HepG2 (cell line): Measurements from ENCODE around the gene ARHGAP30. TPM values are rescaled to one million over a fixed set of nuclear protein-coding genes. Genes with fewer than 3 reads are reported as not detected.

Experiments
- BHLHE40 ChIP-seq: IDR thresholded peaks from 2 replicates; pipeline ENCODE4 v1.6.1; 2011; ENCODE audit warnings: low read length, improper control_type of control experiment
- CREB1 ChIP-seq, 2 experiments: fragments of 450-650 bp in 1 of 2; IDR thresholded peaks; 2 replicates each; pipeline ENCODE4 v1.6.1; 2016 to 2017; ENCODE audit warnings: control low read depth in 1 of 2, mild to moderate bottlenecking in 1 of 2, missing compliant biosample characterization in 1 of 2, missing genetic modification characterization in 1 of 2
- KDM5B ChIP-seq: sonication (generic); formaldehyde crosslinking; IDR thresholded peaks from 2 replicates; pipeline ENCODE4 v1.4.0; 2020; ENCODE audit warnings: missing genetic modification reagents, mild to moderate bottlenecking, borderline replicate concordance
- KLF16 ChIP-seq, 2 experiments: sonication (generic) in 1 of 2; formaldehyde crosslinking in 1 of 2; IDR thresholded peaks; 2 replicates each; pipeline versions ENCODE4 v1.6.1 to v1.8.0; 2016 to 2023; ENCODE audit warnings: missing genetic modification reagents in 2 of 2, missing compliant biosample characterization in 1 of 2
- KMT2A ChIP-seq: sonication (generic); formaldehyde crosslinking; IDR thresholded peaks from 2 replicates; pipeline ENCODE4 v1.4.0; 2020; ENCODE audit warnings: missing genetic modification reagents
- MED13 ChIP-seq: sonication (generic); formaldehyde crosslinking; IDR thresholded peaks from 2 replicates; pipeline ENCODE4 v1.5.0; 2020; ENCODE audit warnings: missing genetic modification reagents
- MEF2D ChIP-seq: sonication (generic); formaldehyde crosslinking; IDR thresholded peaks from 2 replicates; pipeline ENCODE4 v1.5.1; 2020; ENCODE audit warnings: mild to moderate bottlenecking, missing genetic modification reagents
- TAF1 ChIP-seq: sonication (generic); formaldehyde crosslinking; IDR thresholded peaks from 2 replicates; pipeline ENCODE4 v1.4.0; 2020; ENCODE audit warnings: missing genetic modification reagents
- ZFY ChIP-seq: sonication (generic); formaldehyde crosslinking; IDR thresholded peaks from 2 replicates; pipeline ENCODE4 v1.4.0; 2020; ENCODE audit warnings: missing genetic modification reagents
- ZNF549 ChIP-seq: sonication (generic); formaldehyde crosslinking; IDR thresholded peaks from 2 replicates; pipeline ENCODE4 v1.5.0; 2020; ENCODE audit warnings: missing genetic modification reagents
- polyA plus RNA-seq, 8 experiments: library from polyadenylated mRNA; depleted of rRNA in 3 of 8; stranded (reverse) in 7 of 8; unstranded in 1 of 8; fragments of >200 nt; fragmentation: Illumina TruSeq in 4 of 8; extraction: Trizol in 4 of 8; gene quantifications; 2 replicates each; pipeline versions ENCODE4 v1.2.1 to v1.2.3, GENCODE V29; 2011 to 2016; ENCODE audit warnings: low read depth in 4 of 8, missing spikeins in 1 of 8, mixed read lengths in 1 of 8; ENCODE audit not compliant: insufficient read depth in 1 of 8
- total RNA-seq, 5 experiments: library from RNA; depleted of rRNA; stranded (reverse); fragments of >200 nt; fragmentation: Illumina TruSeq; extraction: Trizol; gene quantifications; 2 replicates each; pipeline ENCODE4 v1.2.3, GENCODE V29; 2016; ENCODE audit warnings: low read depth in 1 of 5
- TF ChIP-seq, protein P1 (sequence below): sonication (generic); formaldehyde crosslinking; IDR thresholded peaks from 2 replicates; pipeline ENCODE4 v1.5.1; 2020; ENCODE audit warnings: mild to moderate bottlenecking, moderate library complexity, missing genetic modification reagents
- TF ChIP-seq, protein P2 (sequence below): sonication (generic); formaldehyde crosslinking; conservative IDR thresholded peaks from 2 replicates; pipeline ENCODE4 v1.5.0; 2020; ENCODE audit warnings: missing genetic modification reagents
- TF ChIP-seq, protein P3 (sequence below): sonication (generic); formaldehyde crosslinking; IDR thresholded peaks from 2 replicates; pipeline ENCODE4 v1.4.0; 2020; ENCODE audit warnings: mild to moderate bottlenecking, missing genetic modification reagents, borderline replicate concordance
- TF ChIP-seq, protein P4 (sequence below): sonication (generic); formaldehyde crosslinking; IDR thresholded peaks from 2 replicates; pipeline ENCODE4 v1.9.0; 2021; ENCODE audit warnings: missing genetic modification reagents, mild to moderate bottlenecking, borderline replicate concordance
- TF ChIP-seq, protein P5 (sequence below): IDR thresholded peaks from 2 replicates; pipeline ENCODE4 v1.6.1; 2018; ENCODE audit warnings: missing genetic modification reagents
- TF ChIP-seq, protein P6 (sequence below): IDR thresholded peaks from 2 replicates; pipeline ENCODE4 v1.6.1; 2016; ENCODE audit warnings: low read depth, control low read depth

Gene ARHGAP30
- total and polyA plus RNA-seq, 2 of the 13 experiments (the other 11 are each of a cell fraction or from before 2014, with no cell fraction given), result 0.13 to 0.20 TPM

DNA sequence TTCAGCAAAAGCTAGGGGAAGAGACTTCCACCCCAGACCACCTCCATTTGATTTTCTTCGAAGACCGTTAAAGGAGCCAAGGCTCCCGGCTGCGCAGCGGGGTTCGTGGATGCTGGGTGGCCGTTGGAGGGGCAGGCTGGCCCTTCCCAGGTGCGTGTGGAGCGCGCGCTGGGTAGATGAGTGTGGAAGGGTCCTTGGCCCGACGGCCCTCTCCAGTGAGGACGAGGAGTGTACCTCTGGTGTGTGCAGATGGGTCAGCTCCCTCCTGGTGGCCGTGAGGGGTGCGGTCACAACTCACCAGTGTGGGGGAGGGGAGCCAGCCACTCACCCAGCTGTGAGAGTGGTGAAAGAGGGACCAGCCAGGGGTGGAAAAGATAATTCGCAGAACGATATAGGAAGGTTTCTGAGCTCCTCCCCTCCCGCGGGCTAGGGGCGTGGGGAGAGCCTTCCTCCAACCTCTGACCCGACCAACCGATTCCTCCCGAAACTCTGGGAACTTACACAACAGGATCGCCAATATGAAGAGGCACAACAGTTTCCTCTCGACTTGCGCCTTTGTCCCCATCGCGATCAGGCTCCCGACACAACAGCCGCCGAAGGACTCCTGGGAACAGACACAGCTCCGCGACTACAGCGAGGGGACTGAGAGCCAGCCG is 49.1 kb downstream of the ARHGAP30 start, which contains the start of gene F11R (continued):
- TF ChIP-seq, protein P1, sequence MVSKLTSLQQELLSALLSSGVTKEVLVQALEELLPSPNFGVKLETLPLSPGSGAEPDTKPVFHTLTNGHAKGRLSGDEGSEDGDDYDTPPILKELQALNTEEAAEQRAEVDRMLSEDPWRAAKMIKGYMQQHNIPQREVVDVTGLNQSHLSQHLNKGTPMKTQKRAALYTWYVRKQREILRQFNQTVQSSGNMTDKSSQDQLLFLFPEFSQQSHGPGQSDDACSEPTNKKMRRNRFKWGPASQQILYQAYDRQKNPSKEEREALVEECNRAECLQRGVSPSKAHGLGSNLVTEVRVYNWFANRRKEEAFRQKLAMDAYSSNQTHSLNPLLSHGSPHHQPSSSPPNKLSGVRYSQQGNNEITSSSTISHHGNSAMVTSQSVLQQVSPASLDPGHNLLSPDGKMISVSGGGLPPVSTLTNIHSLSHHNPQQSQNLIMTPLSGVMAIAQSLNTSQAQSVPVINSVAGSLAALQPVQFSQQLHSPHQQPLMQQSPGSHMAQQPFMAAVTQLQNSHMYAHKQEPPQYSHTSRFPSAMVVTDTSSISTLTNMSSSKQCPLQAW (CRISPR knock-in tag), result 0 out of 2 replicates have a peak, but pooled peaks have one; percentile 37
- no peak for TF ChIP-seq CREB1 (IDR thresholded peaks at IDR 0.05)
- 0 out of 2 replicates have a peak, but pooled peaks have one; percentile 37 for TF ChIP-seq CREB1 (CRISPR knock-in tag; IDR thresholded peaks at IDR 0.05)
- TF ChIP-seq, protein P2, sequence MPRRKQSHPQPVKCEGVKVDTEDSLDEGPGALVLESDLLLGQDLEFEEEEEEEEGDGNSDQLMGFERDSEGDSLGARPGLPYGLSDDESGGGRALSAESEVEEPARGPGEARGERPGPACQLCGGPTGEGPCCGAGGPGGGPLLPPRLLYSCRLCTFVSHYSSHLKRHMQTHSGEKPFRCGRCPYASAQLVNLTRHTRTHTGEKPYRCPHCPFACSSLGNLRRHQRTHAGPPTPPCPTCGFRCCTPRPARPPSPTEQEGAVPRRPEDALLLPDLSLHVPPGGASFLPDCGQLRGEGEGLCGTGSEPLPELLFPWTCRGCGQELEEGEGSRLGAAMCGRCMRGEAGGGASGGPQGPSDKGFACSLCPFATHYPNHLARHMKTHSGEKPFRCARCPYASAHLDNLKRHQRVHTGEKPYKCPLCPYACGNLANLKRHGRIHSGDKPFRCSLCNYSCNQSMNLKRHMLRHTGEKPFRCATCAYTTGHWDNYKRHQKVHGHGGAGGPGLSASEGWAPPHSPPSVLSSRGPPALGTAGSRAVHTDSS (CRISPR knock-in tag), result no peak
- TF ChIP-seq MED13 (CRISPR knock-in tag), result peak; percentile 78; the same call in 1 of the 2 replicates
- TF ChIP-seq, protein P3, sequence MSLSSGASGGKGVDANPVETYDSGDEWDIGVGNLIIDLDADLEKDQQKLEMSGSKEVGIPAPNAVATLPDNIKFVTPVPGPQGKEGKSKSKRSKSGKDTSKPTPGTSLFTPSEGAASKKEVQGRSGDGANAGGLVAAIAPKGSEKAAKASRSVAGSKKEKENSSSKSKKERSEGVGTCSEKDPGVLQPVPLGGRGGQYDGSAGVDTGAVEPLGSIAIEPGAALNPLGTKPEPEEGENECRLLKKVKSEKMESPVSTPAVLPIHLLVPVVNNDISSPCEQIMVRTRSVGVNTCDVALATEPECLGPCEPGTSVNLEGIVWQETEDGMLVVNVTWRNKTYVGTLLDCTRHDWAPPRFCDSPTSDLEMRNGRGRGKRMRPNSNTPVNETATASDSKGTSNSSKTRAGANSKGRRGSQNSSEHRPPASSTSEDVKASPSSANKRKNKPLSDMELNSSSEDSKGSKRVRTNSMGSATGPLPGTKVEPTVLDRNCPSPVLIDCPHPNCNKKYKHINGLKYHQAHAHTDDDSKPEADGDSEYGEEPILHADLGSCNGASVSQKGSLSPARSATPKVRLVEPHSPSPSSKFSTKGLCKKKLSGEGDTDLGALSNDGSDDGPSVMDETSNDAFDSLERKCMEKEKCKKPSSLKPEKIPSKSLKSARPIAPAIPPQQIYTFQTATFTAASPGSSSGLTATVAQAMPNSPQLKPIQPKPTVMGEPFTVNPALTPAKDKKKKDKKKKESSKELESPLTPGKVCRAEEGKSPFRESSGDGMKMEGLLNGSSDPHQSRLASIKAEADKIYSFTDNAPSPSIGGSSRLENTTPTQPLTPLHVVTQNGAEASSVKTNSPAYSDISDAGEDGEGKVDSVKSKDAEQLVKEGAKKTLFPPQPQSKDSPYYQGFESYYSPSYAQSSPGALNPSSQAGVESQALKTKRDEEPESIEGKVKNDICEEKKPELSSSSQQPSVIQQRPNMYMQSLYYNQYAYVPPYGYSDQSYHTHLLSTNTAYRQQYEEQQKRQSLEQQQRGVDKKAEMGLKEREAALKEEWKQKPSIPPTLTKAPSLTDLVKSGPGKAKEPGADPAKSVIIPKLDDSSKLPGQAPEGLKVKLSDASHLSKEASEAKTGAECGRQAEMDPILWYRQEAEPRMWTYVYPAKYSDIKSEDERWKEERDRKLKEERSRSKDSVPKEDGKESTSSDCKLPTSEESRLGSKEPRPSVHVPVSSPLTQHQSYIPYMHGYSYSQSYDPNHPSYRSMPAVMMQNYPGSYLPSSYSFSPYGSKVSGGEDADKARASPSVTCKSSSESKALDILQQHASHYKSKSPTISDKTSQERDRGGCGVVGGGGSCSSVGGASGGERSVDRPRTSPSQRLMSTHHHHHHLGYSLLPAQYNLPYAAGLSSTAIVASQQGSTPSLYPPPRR (CRISPR knock-in tag), result peak; percentile 48; the same call in 1 of the 2 replicates
- peak in 1 of 2 experiments; percentile 34; a peak in 1 of 4 replicates for TF ChIP-seq KLF16 (CRISPR knock-in tag; IDR thresholded peaks at IDR 0.05)
- TF ChIP-seq, protein P4, sequence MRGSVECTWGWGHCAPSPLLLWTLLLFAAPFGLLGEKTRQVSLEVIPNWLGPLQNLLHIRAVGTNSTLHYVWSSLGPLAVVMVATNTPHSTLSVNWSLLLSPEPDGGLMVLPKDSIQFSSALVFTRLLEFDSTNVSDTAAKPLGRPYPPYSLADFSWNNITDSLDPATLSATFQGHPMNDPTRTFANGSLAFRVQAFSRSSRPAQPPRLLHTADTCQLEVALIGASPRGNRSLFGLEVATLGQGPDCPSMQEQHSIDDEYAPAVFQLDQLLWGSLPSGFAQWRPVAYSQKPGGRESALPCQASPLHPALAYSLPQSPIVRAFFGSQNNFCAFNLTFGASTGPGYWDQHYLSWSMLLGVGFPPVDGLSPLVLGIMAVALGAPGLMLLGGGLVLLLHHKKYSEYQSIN (CRISPR knock-in tag), result no peak
- TF ChIP-seq KMT2A (CRISPR knock-in tag), result peak; percentile 52; the same call in 1 of the 2 replicates
- TF ChIP-seq, protein P5, sequence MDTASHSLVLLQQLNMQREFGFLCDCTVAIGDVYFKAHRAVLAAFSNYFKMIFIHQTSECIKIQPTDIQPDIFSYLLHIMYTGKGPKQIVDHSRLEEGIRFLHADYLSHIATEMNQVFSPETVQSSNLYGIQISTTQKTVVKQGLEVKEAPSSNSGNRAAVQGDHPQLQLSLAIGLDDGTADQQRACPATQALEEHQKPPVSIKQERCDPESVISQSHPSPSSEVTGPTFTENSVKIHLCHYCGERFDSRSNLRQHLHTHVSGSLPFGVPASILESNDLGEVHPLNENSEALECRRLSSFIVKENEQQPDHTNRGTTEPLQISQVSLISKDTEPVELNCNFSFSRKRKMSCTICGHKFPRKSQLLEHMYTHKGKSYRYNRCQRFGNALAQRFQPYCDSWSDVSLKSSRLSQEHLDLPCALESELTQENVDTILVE (CRISPR knock-in tag), result no peak
- peak; percentile 64 for TF ChIP-seq ZFY
- peak; percentile 67; the same call in 1 of the 2 replicates for TF ChIP-seq TAF1 (CRISPR knock-in tag)
- TF ChIP-seq MEF2D, result no peak
- TF ChIP-seq ZNF549, result no peak
- peak; percentile 59 for TF ChIP-seq KDM5B (CRISPR knock-in tag)
- TF ChIP-seq, protein P6, sequence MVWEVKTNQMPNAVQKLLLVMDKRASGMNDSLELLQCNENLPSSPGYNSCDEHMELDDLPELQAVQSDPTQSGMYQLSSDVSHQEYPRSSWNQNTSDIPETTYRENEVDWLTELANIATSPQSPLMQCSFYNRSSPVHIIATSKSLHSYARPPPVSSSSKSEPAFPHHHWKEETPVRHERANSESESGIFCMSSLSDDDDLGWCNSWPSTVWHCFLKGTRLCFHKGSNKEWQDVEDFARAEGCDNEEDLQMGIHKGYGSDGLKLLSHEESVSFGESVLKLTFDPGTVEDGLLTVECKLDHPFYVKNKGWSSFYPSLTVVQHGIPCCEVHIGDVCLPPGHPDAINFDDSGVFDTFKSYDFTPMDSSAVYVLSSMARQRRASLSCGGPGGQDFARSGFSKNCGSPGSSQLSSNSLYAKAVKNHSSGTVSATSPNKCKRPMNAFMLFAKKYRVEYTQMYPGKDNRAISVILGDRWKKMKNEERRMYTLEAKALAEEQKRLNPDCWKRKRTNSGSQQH, result 0 out of 2 replicates have a peak, but pooled peaks have one; percentile 41
- TF ChIP-seq BHLHE40, result no peak
